NCI-H524 treated with DMSO at 0.1 percent for 48 hours (cell line): ENCODE results near the gene CDC42BPG.
"Not testable (repeated sequence)": the region's sequence is repeated elsewhere in the genome, so short reads cannot be mapped to it uniquely, and the experiment has no call there.

Source experiments
- DNase-seq: peaks from one replicate; lab custom pipeline; 2025; lab: John Stamatoyannopoulos, UW

CDC42BPG gene

DNA sequence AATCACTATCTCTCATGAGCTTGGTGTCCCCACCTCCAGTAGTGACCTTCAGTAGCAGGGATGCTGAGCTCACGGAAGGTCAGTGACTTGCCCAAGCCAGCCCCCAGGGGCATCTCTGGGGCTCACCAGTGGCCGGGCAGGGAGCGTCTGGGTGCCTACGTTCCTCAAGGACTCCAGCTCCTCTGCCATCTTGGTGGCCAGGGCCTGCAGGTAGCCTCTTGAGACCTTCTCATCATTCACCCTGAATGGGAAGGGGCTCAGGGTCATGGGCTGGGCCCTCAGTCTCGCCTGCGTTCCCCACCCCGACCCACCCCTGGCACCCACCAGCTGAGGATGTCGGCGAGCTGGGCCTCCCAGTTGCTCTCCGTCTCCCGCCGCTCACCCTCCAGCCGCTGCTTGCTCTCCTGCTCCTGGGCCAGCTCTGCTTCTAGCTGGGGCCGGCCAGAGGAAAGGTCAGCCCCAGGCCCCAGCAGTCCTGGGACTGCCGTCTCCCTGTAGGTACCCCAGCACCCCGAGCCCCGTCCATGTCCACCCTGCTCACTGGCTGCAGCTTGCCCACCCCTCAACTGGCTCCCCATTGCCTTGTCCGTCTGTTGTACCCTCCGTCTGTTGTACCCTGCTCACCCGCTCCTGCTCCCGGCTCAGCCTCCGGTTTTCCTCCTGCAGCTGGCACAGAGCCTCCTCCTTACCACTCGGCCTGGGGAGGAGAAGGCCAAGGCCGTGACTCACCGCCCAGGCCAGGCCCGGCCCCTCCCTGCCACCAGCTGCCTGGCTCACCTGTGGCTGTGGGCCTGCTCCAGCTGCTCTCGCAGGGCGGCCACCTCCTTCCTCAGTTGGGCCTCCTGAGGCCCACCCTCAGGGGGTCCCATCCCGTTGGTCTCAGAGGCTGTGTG, 9.5 kb downstream of the CDC42BPG start:
- no peak for DNase-seq

DNA sequence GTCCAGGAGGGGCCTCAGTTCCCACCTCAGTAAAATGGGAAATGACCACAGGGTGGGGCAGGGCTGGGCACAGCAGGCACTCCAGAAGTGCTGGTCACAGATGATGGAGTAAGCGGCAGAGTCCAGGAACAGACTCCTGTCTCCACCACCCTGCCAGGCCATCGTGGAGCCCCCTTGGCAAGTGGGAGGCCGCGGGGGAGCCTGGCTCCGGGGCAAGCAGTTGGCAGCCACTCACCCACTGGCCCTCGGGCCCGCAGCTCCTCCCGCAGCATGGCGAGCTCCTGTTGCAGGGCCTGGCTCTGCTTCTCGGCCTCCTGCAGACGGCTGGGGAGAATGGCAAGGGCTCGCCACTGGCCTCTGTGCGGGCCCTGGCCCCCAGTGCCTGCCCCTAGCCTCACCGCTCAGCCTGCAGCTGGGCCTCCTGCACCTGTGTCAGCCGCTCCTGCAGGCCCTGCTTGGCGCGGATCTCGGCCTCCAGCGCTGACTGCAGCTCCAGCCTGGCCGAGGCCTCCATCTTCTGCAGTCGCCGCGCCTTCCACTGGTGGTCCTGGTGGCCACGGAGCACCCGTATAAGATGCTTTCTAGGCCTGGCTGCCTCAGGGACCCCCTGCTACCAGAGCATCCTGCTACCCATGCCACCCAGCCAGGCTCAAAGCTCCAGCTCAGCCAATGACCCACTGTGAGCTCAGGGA, 10.3 kb downstream of the CDC42BPG start:
- DNase-seq, result no peak

GRCh38 chr11:64833509-64833908, 10.9 kb downstream of the CDC42BPG start:
- no peak for DNase-seq

- no peak for DNase-seq
Observed at GRCh38 chr11:64833198-64833502, 11.3 kb downstream of the CDC42BPG start.

- no peak for DNase-seq
Observed at GRCh38 chr11:64832467-64833197, 11.8 kb downstream of the CDC42BPG start.

DNA sequence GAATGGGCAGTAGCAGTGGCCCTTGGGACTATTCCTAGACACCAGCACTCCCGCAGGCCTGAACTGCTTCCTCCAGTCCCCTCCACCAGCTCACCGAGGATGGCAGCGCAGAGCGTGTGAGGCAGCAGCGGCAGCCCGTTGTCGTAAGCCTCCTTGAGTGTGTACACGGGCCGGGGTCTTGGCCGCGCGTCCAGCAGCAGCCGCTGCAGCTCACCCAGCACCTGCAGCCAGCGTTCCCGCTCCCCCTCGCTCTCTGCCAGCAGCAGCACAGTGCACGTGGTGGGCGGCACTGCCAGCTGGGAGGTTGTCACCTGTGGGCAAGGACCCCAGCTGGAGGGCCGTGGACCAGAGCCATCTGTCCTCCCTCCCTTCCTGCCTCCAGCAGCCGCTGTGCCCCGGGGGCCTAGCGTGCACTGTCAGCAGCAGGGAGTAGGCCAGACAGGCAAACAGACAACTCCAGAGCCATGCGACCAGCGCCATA, 13.0 kb downstream of the CDC42BPG start:
- DNase-seq, result peak; percentile 45

DNA sequence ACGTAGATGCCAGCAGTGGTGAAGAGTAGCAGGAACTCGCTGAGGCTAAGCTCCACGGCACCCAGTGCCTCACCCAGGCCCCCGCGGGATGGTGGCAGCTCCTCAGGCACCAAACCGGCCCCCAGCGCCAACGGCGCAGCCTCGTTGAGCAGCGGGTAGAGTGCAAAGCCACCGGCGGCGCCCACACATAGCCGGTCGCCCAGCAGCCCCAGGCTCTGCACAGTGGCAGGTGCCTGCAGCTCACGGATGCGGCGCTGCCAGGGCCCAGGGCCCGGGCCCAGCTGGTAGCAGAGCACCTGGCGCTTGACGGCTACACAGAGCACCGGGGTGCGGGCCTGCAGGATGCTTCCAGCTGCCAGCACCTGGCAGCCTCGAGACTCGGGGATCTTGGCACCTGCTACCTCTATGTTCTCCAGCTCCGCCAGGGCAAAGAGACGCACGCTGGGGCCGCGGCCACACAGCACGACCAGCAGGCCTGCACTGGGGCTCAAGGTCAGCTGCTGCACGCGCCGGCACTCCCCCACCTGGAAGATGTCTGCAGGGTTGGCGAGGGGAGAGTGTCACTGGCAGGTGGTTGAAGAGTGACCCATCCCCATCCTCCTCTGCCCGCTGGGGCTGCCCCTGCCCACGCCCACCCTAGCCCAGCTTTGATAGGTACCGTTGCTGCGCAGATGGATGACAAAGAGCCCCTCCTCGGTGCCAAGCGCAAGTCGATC, 14.8 kb downstream of the CDC42BPG start:
- no peak for DNase-seq

- no peak for DNase-seq
Observed at GRCh38 chr11:64827451-64827839, 17.0 kb downstream of the CDC42BPG start.

GRCh38 chr11:64826578-64827450, 17.6 kb downstream of the CDC42BPG start:
- DNase-seq, result no peak

GRCh38 chr11:64826062-64826461, 18.4 kb downstream of the CDC42BPG start:
- no peak for DNase-seq

GRCh38 chr11:64823568-64824119, 20.8 kb downstream of the CDC42BPG start:
- DNase-seq, result no peak

- DNase-seq, result no peak
Observed at GRCh38 chr11:64817476-64817875, 27.0 kb downstream of the CDC42BPG start.

DNA sequence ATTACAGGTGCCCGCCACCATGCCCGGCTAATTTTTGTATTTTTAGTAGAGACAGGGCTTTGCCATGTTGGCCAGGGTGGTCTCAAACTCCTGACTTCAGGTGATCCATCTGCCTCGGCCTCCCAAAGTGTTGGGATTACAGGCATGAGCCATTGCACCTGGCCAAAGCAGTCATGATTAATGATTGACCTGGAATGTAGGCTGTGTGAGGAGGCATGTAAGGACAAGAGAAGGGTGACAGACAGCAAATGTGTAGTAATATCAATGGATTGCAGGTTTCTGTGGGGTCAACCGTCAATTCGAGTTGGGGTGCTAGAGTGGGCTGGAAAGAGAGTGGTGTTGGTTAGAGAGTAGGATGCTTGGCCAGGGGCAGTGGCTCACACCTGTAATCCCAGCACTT, 29.0 kb downstream of the CDC42BPG start:
- not testable (repeated sequence) for DNase-seq

GRCh38 chr11:64814712-64815187, 29.7 kb downstream of the CDC42BPG start:
- no peak for DNase-seq

- DNase-seq, result no peak
Observed at GRCh38 chr11:64813826-64814225, 30.6 kb downstream of the CDC42BPG start.

DNA sequence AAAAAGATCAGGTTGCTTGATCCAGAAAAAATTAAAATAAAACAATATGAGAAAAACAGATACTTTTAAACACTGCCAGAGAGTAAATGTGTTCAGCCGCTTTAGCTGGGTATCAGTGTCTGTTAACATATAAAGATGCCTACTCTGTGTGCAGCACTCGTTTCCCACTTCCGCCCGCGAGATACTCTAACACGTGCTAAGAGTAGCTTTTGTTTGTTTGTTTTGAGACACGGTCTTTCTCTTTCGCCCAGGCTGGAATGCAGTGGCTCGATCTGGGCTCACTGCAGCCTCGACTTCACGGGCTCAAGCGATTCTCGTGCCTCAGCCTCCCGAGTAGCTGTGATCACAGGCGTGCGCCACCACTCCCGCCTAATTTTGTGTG, 33.6 kb downstream of the CDC42BPG start:
- DNase-seq, result no peak

DNA sequence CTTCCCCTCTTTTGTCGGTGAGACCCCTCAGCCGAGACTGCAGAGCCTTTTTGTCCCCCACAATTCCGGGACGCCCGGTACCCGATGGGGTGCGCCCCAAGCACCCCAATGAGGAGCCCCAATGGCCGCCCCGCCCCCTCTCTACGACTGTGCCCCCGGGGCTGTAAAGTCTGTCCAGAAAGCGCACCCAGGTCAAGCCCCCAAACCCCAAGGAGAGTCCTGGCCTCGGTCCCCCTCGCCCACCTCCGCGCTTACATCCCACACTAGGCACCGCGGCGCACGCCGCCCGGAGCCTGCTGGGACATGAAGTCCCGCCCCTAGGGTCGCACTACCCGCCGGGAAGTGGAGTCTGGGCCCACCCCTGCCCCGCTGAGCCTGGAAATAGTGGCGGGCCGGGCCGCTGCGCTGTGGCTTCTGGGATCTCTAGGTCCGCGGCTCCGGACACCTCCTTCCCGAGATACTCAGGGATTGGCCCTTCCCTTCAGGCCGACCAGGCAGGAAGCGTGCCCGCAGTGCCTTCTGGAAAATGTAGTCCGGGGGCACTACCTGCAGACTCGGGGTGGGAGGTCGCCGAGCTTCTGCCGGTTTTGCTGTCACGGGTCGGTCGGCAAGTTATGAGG, 34.1 kb downstream of the CDC42BPG start, which contains the start of gene MEN1:
TSS of gene MEN1 (minus strand) at position 281 of the 620 bp plus-strand sequence. CDS start 442 bp downstream, outside the sequence.
- peak; percentile 79 for DNase-seq

DNA sequence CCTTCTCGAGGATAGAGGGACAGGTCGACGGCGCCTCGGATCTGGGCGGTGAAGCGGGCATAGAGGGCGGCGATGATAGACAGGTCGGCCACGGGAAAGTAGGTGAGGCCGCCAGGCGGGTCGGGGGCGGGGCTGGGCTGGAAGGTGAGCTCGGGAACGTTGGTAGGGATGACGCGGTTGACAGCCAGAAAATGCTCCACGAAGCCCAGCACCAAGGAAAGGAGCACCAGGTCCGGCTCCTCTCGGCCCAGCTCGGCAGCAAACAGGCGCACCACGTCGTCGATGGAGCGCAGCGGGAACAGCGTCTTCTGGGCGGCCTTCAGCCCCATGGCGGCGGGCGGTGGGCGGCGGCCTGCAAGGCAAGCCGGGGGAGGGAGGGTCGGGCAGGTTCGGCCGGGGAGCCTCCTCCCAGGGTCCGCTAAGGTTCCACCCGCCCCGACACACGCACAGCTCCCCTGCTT, 34.6 kb downstream of the CDC42BPG start:
- no peak for DNase-seq

DNA sequence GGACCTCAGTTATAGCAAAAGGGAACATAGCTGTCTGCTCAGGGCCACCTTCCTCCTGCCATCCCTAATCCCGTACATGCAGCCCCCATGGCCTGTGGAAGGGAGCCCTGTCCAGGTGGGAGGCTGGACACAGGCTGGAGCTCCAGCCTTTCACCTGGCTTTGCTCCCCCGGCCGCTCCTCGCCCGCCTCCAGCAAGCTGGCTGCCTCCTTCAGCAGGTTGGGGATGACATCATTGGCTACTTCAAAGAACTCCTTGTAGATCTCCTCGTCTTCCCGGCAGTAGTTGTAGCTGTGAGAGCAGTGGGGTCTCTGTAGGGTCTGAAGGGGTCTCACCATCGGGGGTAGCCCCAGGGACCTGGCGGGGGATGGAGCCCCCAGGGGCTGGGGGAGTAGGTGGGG, 39.0 kb downstream of the CDC42BPG start:
- DNase-seq, result no peak
